Adipocyte (in vitro differentiated cells): ENCODE data around the gene MEIS1.

Experiments used
- DNase-seq: peaks from one replicate; pipeline ENCODE4 v3.0.0-alpha.2; 2015; ENCODE audit warnings: low read depth
- H3K27me3 ChIP-seq: replicated peaks from 2 replicates; pipeline ENCODE4 v1.7.0; 2013; ENCODE audit warnings: mild to moderate bottlenecking, low read length, moderate library complexity; ENCODE audit not compliant: control insufficient read depth, insufficient read depth
- H3K36me3 ChIP-seq: 2 replicates; pipeline ENCODE4 v1.7.0; 2013; ENCODE audit warnings: low read length, mild to moderate bottlenecking, moderate library complexity; ENCODE audit not compliant: control insufficient read depth, insufficient read depth, severe bottlenecking
- H3K4me1 ChIP-seq: 2 replicates; pipeline ENCODE4 v1.7.0; 2013; ENCODE audit warnings: mild to moderate bottlenecking, low read length, moderate library complexity; ENCODE audit not compliant: control insufficient read depth, insufficient read depth
- H3K4me3 ChIP-seq: 2 replicates; pipeline ENCODE4 v1.7.0; 2013; ENCODE audit warnings: mild to moderate bottlenecking, low read length, moderate library complexity
- H3K9ac ChIP-seq: 2 replicates; pipeline ENCODE4 v1.7.0; 2013; ENCODE audit warnings: mild to moderate bottlenecking, low read length, moderate library complexity
- H3K9me3 ChIP-seq: 2 replicates; pipeline ENCODE4 v1.7.0; 2013; ENCODE audit warnings: mild to moderate bottlenecking, low read length, moderate library complexity; ENCODE audit not compliant: control insufficient read depth

The MEIS1 gene

DNA sequence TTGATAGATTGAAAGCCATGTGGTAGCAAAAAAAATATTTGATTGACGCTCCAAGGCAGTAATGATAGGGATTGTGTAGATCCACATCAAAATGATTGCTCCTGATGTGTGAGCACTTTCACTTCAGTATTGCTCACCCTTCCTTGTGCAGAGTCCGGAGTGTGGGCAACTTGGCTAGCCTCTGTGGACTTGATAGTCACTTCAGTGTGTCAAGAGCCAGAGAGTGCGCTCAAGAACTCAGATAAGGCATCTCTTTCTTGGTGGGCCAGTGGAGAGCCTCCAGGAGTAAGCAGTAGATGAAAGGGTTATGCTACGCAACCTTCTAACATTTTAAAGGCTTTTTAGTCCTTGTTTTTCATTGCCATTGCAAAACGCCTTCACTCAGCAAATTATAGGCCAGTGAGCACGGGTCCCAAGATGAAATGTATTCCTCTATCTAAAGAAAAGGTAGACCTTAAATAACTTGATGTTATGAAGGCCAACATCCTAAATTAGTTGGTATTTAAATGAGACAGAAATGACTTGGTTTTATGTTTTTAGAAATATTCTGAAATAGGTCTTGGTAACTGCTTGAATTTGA, 84.4 kb downstream of the MEIS1 start:
- DNase-seq, result no peak
- Histone ChIP-seq H3K36me3 (peaks cover 4% of the 10 kb centered on the region), H3K27me3 (no peaks in the 10 kb centered on the region), H3K9ac (no peak overlapping the region), H3K4me1 (no peaks in the 10 kb centered on the region), H3K4me3 (no peak overlapping the region), H3K9me3 (no peaks in the 10 kb centered on the region)

DNA sequence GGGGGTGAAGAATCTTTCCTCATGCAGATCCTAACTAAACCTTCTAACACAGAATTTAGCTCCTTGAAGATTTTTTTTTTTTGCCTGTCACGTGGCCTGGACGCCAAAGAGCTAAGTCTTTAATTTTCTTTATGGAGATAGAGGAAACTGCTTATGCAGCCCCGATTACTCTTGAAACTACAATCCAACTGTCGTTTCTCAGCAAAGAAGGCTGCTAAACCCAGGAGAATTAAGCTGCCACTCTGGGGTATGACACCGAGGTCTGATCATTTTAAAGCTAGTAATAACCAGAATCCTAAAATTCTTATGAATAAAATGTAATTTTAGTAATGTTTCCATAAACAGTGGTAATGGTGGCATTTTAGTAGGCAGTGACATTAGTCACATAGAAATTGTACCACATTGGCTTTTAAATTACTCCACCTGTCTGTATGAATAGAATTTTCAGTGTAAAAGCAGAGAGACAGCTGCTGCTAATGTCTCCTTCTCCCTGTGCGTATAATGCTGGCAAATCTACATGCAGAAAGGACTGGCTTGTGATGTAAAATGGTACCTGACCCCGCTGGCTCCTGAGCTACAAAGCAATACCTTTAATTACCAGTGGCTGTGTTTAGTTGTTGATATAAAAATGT, 86.5 kb downstream of the MEIS1 start:
- Histone ChIP-seq H3K9ac (no peak overlapping the region), H3K4me1 (peaks cover 8% of the 10 kb centered on the region), H3K36me3 (peaks cover 4% of the 10 kb centered on the region), H3K27me3 (no peaks in the 10 kb centered on the region), H3K4me3 (no peak overlapping the region), H3K9me3 (no peaks in the 10 kb centered on the region)
- no peak for DNase-seq

DNA sequence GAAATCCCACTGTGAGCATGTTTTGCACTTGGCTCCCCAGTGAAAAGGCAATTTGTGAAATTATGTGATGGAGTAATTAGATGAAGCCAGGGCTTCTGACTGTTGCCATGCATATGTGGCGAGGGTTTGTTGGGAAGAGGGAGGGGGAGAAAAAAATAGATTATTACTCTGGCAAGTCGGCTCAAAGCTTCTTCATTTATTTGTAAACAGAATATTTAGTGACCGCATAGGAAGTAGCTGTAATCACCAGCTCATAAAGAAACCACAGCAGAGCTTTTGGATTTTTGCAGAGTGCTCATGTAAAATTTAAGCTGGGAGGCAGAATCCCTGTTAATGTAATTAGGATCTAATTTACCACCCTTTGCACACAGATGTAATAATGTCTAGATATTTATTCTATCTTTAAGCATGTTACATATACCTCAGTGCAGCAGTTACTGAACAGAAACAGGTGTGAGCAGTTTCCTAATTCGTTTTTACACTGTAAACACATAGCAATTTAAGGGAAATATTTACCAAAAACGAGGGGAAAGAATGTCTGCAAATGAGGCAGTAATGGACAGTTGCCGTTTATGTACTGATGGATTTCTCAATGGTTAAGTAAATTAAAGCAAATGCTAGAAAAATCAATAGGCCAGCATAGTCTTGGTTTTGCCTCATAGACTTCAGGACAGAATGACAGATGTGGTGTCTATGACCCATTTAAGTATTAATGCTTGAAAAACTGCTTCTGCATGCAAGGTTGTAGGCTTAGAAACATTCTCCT, 87.9 kb downstream of the MEIS1 start:
- DNase-seq, result no peak
- Histone ChIP-seq H3K4me1 (peaks cover 9% of the 10 kb centered on the region), H3K27me3 (no peaks in the 10 kb centered on the region), H3K9ac (no peak overlapping the region), H3K9me3 (no peaks in the 10 kb centered on the region), H3K4me3 (no peak overlapping the region), H3K36me3 (peaks cover 4% of the 10 kb centered on the region)

GRCh38 chr2:66523377-66523969, 88.5 kb downstream of the MEIS1 start:
- H3K9me3 ChIP-seq, result no peaks in the 10 kb centered on the region

DNA sequence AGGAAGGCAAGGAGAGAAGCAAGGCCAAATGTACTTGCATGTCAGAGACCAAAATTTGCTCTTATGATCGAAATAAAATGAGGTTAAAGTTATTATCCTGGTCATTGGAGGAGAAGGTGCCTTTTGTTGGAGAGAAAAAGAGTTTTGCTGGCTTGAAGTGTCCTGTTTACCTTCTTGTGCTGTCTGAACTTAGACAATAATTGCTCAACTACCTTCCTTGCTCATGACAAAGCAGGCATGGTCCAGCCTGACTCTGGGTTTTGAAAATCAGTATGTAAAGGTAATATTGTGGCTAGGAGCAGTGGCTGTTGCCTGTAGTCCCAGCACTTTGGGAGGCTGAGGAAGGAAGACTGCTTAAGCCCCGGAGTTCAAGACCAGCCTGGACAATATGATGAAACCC, 89.1 kb downstream of the MEIS1 start:
- no peak for DNase-seq
- Histone ChIP-seq H3K4me1 (peaks cover 9% of the 10 kb centered on the region), H3K36me3 (peaks cover 9% of the 10 kb centered on the region), H3K27me3 (no peaks in the 10 kb centered on the region), H3K4me3 (no peak overlapping the region), H3K9ac (no peak overlapping the region), H3K9me3 (no peaks in the 10 kb centered on the region)

More at GRCh38 chr2:66523377-66523969, 88.5 kb downstream of the MEIS1 start:
- no peaks in the 10 kb centered on the region for H3K27me3 ChIP-seq
- peaks cover 9% of the 10 kb centered on the region for H3K4me1 ChIP-seq
- DNase-seq, result no peak
- H3K36me3 ChIP-seq, result peaks cover 8% of the 10 kb centered on the region
- no peak overlapping the region for H3K4me3 ChIP-seq
- H3K9ac ChIP-seq, result no peak overlapping the region

- H3K9ac ChIP-seq, result no peak overlapping the region
- no peak overlapping the region for H3K4me3 ChIP-seq
- no peak for DNase-seq
- no peaks in the 10 kb centered on the region for H3K9me3 ChIP-seq
- peaks cover 9% of the 10 kb centered on the region for H3K4me1 ChIP-seq
- H3K27me3 ChIP-seq, result no peaks in the 10 kb centered on the region
- H3K36me3 ChIP-seq, result peaks cover 9% of the 10 kb centered on the region
These were observed 90.7 kb downstream of the MEIS1 start for GRCh38 chr2:66525606-66526005.

- no peak for DNase-seq
- peaks cover 9% of the 10 kb centered on the region for H3K4me1 ChIP-seq
- peaks cover 9% of the 10 kb centered on the region for H3K36me3 ChIP-seq
- no peak overlapping the region for H3K4me3 ChIP-seq
- no peak overlapping the region for H3K9ac ChIP-seq
- no peaks in the 10 kb centered on the region for H3K9me3 ChIP-seq
- H3K27me3 ChIP-seq, result no peaks in the 10 kb centered on the region
These were observed 91.3 kb downstream of the MEIS1 start for GRCh38 chr2:66526180-66526579.

GRCh38 chr2:66528974-66529724, 94.2 kb downstream of the MEIS1 start:
- no peak overlapping the region for H3K9ac ChIP-seq
- no peak overlapping the region for H3K4me3 ChIP-seq
- H3K36me3 ChIP-seq, result peaks cover 5% of the 10 kb centered on the region
- peaks cover 21% of the 10 kb centered on the region for H3K4me1 ChIP-seq
- no peak for DNase-seq
- no peaks in the 10 kb centered on the region for H3K9me3 ChIP-seq
- no peaks in the 10 kb centered on the region for H3K27me3 ChIP-seq

DNA sequence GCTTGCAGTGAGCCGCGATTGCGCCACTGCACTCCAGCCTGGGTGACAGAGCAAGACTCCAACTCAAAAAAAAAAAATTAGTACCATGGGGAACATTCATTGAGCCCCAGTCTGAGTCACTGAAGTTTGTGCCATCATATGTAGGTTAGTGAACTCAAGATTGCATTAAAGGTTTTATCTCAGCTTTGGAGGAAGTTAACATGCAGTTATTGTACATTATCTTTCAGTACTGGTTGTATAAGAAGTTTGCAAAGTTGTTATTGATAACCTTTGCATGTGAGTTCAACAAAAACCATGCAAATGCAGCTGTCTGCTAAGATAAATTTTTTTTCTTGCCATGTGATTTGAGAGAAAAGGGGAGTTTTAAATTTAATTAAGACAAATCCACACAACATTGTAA, 95.7 kb downstream of the MEIS1 start:
- no peak overlapping the region for H3K4me3 ChIP-seq
- DNase-seq, result no peak
- no peak overlapping the region for H3K9ac ChIP-seq
- no peaks in the 10 kb centered on the region for H3K27me3 ChIP-seq
- H3K36me3 ChIP-seq, result peaks cover 5% of the 10 kb centered on the region
- H3K4me1 ChIP-seq, result peaks cover 20% of the 10 kb centered on the region
- no peaks in the 10 kb centered on the region for H3K9me3 ChIP-seq

GRCh38 chr2:66531155-66531554, 96.2 kb downstream of the MEIS1 start:
- no peak overlapping the region for H3K9ac ChIP-seq

GRCh38 chr2:66531567-66531966, 96.6 kb downstream of the MEIS1 start:
- DNase-seq, result no peak
- Histone ChIP-seq H3K9me3 (no peaks in the 10 kb centered on the region), H3K4me1 (peaks cover 12% of the 10 kb centered on the region), H3K4me3 (no peak overlapping the region), H3K36me3 (peaks cover 5% of the 10 kb centered on the region), H3K27me3 (no peaks in the 10 kb centered on the region), H3K9ac (no peak overlapping the region)

More at GRCh38 chr2:66531155-66531554, 96.2 kb downstream of the MEIS1 start:
- Histone ChIP-seq H3K4me3 (no peak overlapping the region), H3K4me1 (peaks cover 15% of the 10 kb centered on the region), H3K9me3 (no peaks in the 10 kb centered on the region), H3K36me3 (peaks cover 5% of the 10 kb centered on the region), H3K27me3 (no peaks in the 10 kb centered on the region)
- DNase-seq, result no peak
